ENCODE results near the gene LRRC75B. TPM values are rescaled to one million over a fixed set of nuclear protein-coding genes. Genes with fewer than 3 reads are reported as not detected.
A peak's percentile ranks its signal among the peaks of the same experiment; 100 is the strongest.

The LRRC75B gene
- total and polyA plus RNA-seq, 2 of the 13 experiments (the other 11 are each of a cell fraction or from before 2014, with no cell fraction given): 11.8 to 34.8 TPM

- TF ChIP-seq, protein P1, sequence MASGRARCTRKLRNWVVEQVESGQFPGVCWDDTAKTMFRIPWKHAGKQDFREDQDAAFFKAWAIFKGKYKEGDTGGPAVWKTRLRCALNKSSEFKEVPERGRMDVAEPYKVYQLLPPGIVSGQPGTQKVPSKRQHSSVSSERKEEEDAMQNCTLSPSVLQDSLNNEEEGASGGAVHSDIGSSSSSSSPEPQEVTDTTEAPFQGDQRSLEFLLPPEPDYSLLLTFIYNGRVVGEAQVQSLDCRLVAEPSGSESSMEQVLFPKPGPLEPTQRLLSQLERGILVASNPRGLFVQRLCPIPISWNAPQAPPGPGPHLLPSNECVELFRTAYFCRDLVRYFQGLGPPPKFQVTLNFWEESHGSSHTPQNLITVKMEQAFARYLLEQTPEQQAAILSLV (CRISPR knock-in tag; IDR thresholded peaks at IDR 0.05; ENCODE audit: borderline replicate concordance): no peak
- TF ChIP-seq MED13 (CRISPR knock-in tag; IDR thresholded peaks at IDR 0.05) (0 out of 2 replicates have a peak, but pooled peaks have one; percentile 24), ZNF160 (CRISPR knock-in tag; IDR thresholded peaks at IDR 0.05) (peak; percentile 56; the same call in 1 of the 2 replicates), ZNF691 (CRISPR knock-in tag; IDR thresholded peaks at IDR 0.05; ENCODE audit: borderline replicate concordance, low read depth) (0 out of 2 replicates have a peak, but pooled peaks have one; percentile 52), ZNF124 (CRISPR knock-in tag; IDR thresholded peaks at IDR 0.05) (peak; percentile 84; the same call in 1 of the 2 replicates), HOXA5 (CRISPR knock-in tag; IDR thresholded peaks at IDR 0.05) (0 out of 2 replicates have a peak, but pooled peaks have one; percentile 45), ZNF20 (CRISPR knock-in tag; IDR thresholded peaks at IDR 0.05) (no peak), ZNF879 (CRISPR knock-in tag; IDR thresholded peaks at IDR 0.05) (no peak), CHD2 (IDR thresholded peaks at IDR 0.05; ENCODE audit: low read depth, low read length) (no peak), KLF15 (CRISPR knock-in tag; IDR thresholded peaks at IDR 0.05; ENCODE audit: borderline replicate concordance) (no peak), HDAC2 (CRISPR knock-in tag; IDR thresholded peaks at IDR 0.05) (peak; percentile 79), ZNF569 (CRISPR knock-in tag; IDR thresholded peaks at IDR 0.05; ENCODE audit: borderline replicate concordance) (no peak), RNF219 (CRISPR knock-in tag; IDR thresholded peaks at IDR 0.05) (no peak), ATF5 (CRISPR knock-in tag; IDR thresholded peaks at IDR 0.05; ENCODE audit: low read depth) (no peak), SIX4 (CRISPR knock-in tag; IDR thresholded peaks at IDR 0.05) (no peak), ZNF414 (CRISPR knock-in tag; IDR thresholded peaks at IDR 0.05) (0 out of 2 replicates have a peak, but pooled peaks have one; percentile 61), ZNF337 (CRISPR knock-in tag; IDR thresholded peaks at IDR 0.05; ENCODE audit: borderline replicate concordance, low read depth) (no peak)
- TF ChIP-seq, protein P2, sequence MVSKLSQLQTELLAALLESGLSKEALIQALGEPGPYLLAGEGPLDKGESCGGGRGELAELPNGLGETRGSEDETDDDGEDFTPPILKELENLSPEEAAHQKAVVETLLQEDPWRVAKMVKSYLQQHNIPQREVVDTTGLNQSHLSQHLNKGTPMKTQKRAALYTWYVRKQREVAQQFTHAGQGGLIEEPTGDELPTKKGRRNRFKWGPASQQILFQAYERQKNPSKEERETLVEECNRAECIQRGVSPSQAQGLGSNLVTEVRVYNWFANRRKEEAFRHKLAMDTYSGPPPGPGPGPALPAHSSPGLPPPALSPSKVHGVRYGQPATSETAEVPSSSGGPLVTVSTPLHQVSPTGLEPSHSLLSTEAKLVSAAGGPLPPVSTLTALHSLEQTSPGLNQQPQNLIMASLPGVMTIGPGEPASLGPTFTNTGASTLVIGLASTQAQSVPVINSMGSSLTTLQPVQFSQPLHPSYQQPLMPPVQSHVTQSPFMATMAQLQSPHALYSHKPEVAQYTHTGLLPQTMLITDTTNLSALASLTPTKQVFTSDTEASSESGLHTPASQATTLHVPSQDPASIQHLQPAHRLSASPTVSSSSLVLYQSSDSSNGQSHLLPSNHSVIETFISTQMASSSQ (IDR thresholded peaks at IDR 0.05; ENCODE audit: low read depth): peak; percentile 66; the same call in 1 of the 2 replicates
- TF ChIP-seq, protein P2 (CRISPR knock-in tag; IDR thresholded peaks at IDR 0.05; ENCODE audit: borderline replicate concordance): no peak
Observed at GRCh38 chr22:24593836-24594568, 1.1 kb upstream of the LRRC75B start (continued).

All from HepG2 (cell line).